ENCODE measurements around the gene TTC22.

Gene TTC22

DNA sequence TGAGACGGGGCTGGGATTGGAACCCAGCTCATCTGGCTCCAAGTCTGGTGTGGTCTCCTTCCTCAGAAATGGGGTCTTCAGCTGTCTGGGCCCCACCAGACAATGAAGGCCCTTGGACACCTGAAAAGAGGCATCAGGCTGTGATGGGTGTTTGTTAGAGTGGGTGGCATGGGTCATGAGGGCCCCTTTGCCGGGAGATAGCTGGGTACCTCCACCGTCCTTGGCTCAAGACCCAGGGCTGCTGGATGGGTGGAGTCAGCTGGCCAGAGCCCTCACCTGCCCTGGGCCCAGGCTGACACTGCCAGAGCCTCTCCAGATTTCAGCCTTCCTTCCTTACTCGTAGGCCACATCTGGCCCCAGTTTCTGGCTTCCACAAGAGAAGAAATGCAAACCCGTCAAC lies 13.4 kb upstream of the TTC22 start:
- POLR2A ChIA-PET, result no interaction called here
- TF ChIP-seq, protein P1, sequence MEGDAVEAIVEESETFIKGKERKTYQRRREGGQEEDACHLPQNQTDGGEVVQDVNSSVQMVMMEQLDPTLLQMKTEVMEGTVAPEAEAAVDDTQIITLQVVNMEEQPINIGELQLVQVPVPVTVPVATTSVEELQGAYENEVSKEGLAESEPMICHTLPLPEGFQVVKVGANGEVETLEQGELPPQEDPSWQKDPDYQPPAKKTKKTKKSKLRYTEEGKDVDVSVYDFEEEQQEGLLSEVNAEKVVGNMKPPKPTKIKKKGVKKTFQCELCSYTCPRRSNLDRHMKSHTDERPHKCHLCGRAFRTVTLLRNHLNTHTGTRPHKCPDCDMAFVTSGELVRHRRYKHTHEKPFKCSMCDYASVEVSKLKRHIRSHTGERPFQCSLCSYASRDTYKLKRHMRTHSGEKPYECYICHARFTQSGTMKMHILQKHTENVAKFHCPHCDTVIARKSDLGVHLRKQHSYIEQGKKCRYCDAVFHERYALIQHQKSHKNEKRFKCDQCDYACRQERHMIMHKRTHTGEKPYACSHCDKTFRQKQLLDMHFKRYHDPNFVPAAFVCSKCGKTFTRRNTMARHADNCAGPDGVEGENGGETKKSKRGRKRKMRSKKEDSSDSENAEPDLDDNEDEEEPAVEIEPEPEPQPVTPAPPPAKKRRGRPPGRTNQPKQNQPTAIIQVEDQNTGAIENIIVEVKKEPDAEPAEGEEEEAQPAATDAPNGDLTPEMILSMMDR (IDR thresholded peaks at IDR 0.05; ENCODE audit: insufficient read depth, low read length, missing control alignments), result no peak
- DNase-seq (ENCODE audit: low read depth, low spot score), result no peak
- CTCF ChIA-PET, result interaction anchor here (1.3 to 2.0 kb wide), 3 partner anchors 12 to 182 kb away, joined by 3 to 5 read pairs (median 4); no protein-coding TSS in a partner anchor
- no peak overlapping the region for H3K4me3 ChIP-seq (ENCODE audit: low read depth, low read length)

DNA sequence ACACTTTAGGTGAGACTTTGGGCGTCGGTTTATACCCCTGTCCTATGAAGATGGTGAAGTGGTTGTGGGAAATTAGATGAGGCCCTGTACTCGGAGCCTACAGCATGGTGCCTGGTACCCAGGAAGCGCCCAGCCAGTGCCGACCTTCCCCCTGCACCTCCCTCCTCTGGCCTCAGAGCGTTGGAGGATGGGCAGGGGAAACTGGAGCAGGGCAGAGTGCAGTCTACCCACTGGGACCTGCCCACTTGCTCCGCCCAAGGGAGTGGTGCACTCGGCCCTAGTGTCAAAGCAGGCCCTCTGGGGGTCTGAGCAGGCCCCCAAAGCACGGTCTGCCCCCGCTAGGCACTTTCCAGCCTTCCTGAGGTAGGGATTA lies 13.0 kb upstream of the TTC22 start:
- H3K4me3 ChIP-seq (ENCODE audit: low read depth, low read length), result no peak overlapping the region
- ChIA-PET POLR2A (no interaction called here), CTCF (interaction anchor here (0.8 to 2.0 kb wide), 5 partner anchors 11 to 324 kb away, joined by 3 to 5 read pairs (median 3); no protein-coding TSS in a partner anchor)
- DNase-seq (ENCODE audit: low read depth, low spot score), result no peak
- TF ChIP-seq, protein P1 (IDR thresholded peaks at IDR 0.05; ENCODE audit: insufficient read depth, low read length, missing control alignments), result no peak

DNA sequence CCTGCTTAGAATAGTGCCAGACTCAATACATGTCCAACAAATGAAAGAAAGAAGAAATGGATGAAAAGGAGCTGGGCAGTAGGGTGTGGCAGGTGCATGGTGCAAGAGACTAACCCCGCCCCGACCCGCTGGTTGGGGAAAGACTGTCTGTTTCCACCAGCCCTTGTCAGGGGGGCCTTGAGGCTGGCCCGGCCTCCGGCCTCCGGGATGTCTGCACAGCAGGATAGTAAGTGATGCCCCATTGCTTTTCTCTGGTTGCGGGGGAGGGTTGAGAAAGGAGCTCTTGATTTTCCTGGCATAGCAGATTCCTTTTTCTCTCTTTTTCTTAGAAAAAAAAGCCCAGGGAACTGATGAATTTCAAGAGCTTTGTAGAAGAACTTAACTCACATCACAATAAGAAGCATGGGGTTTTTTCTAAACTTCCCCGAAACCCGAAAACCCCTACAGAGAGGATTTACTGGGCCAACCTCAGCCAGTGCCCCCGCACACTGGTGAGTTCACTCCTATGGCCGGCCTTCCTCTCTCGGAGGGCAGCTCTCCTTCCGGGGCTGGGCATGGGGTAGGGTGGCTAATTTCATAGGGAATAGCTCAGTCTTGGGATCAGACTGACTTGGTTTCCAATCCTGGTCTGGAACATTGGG lies 12.5 kb upstream of the TTC22 start:
- ChIA-PET POLR2A (no interaction called here), CTCF (interaction anchor here (0.6 to 2.0 kb wide), 6 partner anchors 10 to 1043 kb away, joined by 3 to 5 read pairs (median 3); no protein-coding TSS in a partner anchor)
- no peak overlapping the region for H3K4me3 ChIP-seq (ENCODE audit: low read depth, low read length)
- DNase-seq (ENCODE audit: low read depth, low spot score), result no peak
- TF ChIP-seq, protein P1 (IDR thresholded peaks at IDR 0.05; ENCODE audit: insufficient read depth, low read length, missing control alignments), result no peak

DNA sequence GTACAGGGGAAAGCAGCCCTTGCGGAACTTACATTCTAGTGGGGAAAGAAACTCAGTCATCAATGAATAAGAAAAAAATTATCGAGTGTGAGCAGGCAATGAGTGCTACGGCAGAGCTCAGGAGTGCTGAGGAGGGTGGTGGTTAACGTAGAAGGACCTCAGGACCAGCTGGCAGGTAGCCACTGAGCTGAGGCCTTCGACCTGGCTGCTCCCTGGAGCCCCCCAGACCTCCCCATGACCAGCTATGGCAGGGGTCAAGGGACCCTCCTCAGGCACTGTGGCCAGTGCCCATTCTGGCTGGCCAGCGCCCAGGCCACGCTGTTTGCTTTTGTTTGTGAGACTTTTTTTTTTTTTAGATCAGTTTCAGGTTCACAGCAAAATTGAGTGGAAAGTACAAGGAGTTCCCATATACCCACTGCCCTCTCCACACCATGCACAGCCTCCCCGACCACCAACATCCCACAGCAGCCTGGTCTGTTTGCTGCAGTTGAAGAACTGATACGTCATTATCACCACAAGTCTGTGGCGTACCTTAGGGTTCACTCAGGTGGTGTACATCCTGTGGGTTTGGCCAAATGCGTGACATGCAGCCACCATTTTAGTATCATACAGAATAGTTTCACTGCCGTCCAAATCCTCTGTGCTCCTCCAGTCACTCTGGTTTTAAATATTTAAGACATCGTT lies 11.8 kb upstream of the TTC22 start:
- POLR2A ChIA-PET, result no interaction called here
- DNase-seq (ENCODE audit: low read depth, low spot score), result no peak
- CTCF ChIA-PET, result interaction anchor here (0.6 to 1.8 kb wide), 11 partner anchors 9 to 1043 kb away, joined by 3 to 9 read pairs (median 4); no protein-coding TSS in a partner anchor
- H3K4me3 ChIP-seq (ENCODE audit: low read depth, low read length), result no peak overlapping the region
- TF ChIP-seq, protein P1 (IDR thresholded peaks at IDR 0.05; ENCODE audit: insufficient read depth, low read length, missing control alignments), result no peak

DNA sequence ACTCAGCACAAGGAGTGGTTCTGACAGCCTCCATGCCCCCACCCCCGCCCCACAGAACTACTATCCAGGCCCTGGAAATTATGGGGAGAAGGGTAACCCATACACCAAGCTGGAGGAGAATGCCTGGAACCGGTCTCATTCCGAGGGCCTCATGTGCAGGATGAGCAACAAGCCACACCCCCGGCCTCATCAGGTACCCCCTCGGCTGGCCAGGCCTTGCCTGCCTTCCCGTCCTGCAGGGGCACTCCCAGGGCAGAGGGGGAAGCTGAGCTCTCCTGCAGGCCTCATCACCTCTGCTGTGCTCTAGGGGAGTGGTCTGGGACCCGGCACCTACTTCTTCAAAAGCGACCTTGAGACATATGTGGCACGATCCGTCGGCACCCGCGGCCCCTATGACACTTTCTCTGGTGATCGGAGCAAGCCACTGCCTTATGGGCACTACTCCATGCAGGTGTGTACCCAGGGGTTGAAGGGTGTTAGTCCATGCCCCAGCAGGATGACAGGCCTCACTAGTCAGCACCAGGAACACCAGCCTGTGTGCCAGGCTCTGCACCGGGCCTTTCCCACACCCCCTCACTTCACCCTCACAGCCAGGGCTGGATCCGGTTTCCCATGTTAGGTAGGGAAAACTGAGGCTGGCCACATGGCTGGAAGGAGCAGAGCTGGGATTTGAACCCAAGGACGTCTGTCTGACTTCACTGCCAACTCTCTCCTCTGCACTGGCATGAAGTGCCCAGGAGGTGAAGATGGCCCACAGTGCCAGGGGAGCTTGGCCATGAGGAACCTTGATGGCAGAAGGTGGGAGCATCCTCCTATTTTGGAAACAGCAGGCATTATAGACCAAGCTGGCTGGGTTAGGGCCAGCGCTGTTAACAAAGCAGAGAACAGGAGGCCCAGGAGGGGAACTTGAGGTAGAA lies 10.9 kb upstream of the TTC22 start:
- POLR2A ChIA-PET, result no interaction called here
- no peak for DNase-seq (ENCODE audit: low read depth, low spot score)
- H3K4me3 ChIP-seq (ENCODE audit: low read depth, low read length), result no peak overlapping the region
- CTCF ChIA-PET, result interaction anchor here (1.0 to 3.9 kb wide), 9 partner anchors 8 to 1364 kb away, joined by 3 to 22 read pairs (median 4); no protein-coding TSS in a partner anchor
- TF ChIP-seq, protein P1 (IDR thresholded peaks at IDR 0.05; ENCODE audit: insufficient read depth, low read length, missing control alignments), result no peak

Data from AG04449 (cell line).